CD4-positive, alpha-beta T cell (primary cell): Measurements from ENCODE around the gene KRTAP19-1. TPM values are rescaled to one million over a fixed set of nuclear protein-coding genes. Genes with fewer than 3 reads are reported as not detected.

Experiments used
- ATAC-seq: fragments of 200-7000 bp; cut with Tn5 transposase; one replicate; pipeline ENCODE4 v1.10.0; 2022; ENCODE audit warnings: mild to moderate bottlenecking; ENCODE audit not compliant: poor library complexity
- CTCF ChIA-PET: fragments of 350-600 bp; sonication (Branson Sonifier 250); formaldehyde crosslinking; loops from one replicate; lab custom pipeline; 2021; ENCODE audit warnings: antibody characterized with exemption, inconsistent platforms; lab: Charles Lee
- POLR2A ChIA-PET: fragments of 350-600 bp; sonication (Branson Sonifier 250); formaldehyde crosslinking; loops from one replicate; lab custom pipeline; 2021; ENCODE audit warnings: antibody characterized with exemption, inconsistent platforms; lab: Charles Lee
- DNase-seq, 14 experiments: peaks; one replicate each; pipeline ENCODE4 v3.0.0-alpha.2; 2013 to 2020; ENCODE audit warnings: mixed read lengths in 2 of 14
- H3K27ac ChIP-seq, 2 donors: one replicate each; pipeline versions ENCODE4 v1.5.1 to v1.7.0; 2013; ENCODE audit warnings: low read length in 2 of 2, low read depth in 1 of 2, mild to moderate bottlenecking in 1 of 2
- H3K27me3 ChIP-seq, 2 experiments: 1 replicate in 1 of 2; 2 replicates in 1 of 2; pipeline versions ENCODE4 v1.6.1 to v1.7.0; 2013; ENCODE audit warnings: low read length in 2 of 2, control low read depth in 1 of 2, mild to moderate bottlenecking in 1 of 2, moderate library complexity in 1 of 2; ENCODE audit not compliant: insufficient read depth in 2 of 2, control insufficient read depth in 1 of 2
- H3K36me3 ChIP-seq: one replicate; pipeline ENCODE4 v1.6.1; 2013; ENCODE audit warnings: low read length, control low read depth; ENCODE audit not compliant: insufficient read depth
- H3K4me1 ChIP-seq: one replicate; pipeline ENCODE4 v1.6.1; 2013; ENCODE audit warnings: low read length, control low read depth; ENCODE audit not compliant: insufficient read depth
- H3K4me3 ChIP-seq: one replicate; pipeline ENCODE4 v1.5.1; 2013; ENCODE audit warnings: mild to moderate bottlenecking, low read length, moderate library complexity
- H3K9me3 ChIP-seq, 2 experiments: 1 replicate in 1 of 2; 2 replicates in 1 of 2; pipeline versions ENCODE4 v1.6.1 to v1.7.0; 2013; ENCODE audit warnings: low read length in 2 of 2, mild to moderate bottlenecking in 2 of 2, control low read depth in 1 of 2, moderate library complexity in 1 of 2; ENCODE audit not compliant: control insufficient read depth in 1 of 2, insufficient read depth in 1 of 2
- H3K27ac Mint-ChIP-seq: one replicate; pipeline ENCODE4 v1.8.0; 2020; ENCODE audit warnings: mixed read lengths
- H3K27me3 Mint-ChIP-seq: one replicate; pipeline ENCODE4 v1.8.0; 2021; ENCODE audit warnings: mixed read lengths
- H3K36me3 Mint-ChIP-seq: one replicate; pipeline ENCODE4 v1.8.0; 2021; ENCODE audit warnings: low read depth, mixed read lengths
- H3K4me1 Mint-ChIP-seq: one replicate; pipeline ENCODE4 v1.8.0; 2021; ENCODE audit warnings: low read depth, mixed read lengths
- H3K4me3 Mint-ChIP-seq: one replicate; pipeline ENCODE4 v1.8.0; 2020; ENCODE audit warnings: mild to moderate bottlenecking, mixed read lengths
- H3K9me3 Mint-ChIP-seq: one replicate; pipeline ENCODE4 v1.8.0; 2020; ENCODE audit warnings: mixed read lengths
- CTCF ChIP-seq: fragments of 200-600 bp; IDR thresholded peaks from one replicate; pipeline ENCODE4 v1.8.0; 2022; ENCODE audit warnings: antibody characterized with exemption, mild to moderate bottlenecking
- intact Hi-C, 2 experiments: fragments of 100-400 bp; cut with DNase I in 1 of 2; cut with micrococcal nuclease in 1 of 2; formaldehyde crosslinking; loops; one replicate each; pipeline versions ENCODE4 v1.15.1 to v1.9.0; 2023 to 2025; cut with DNase I, micrococcal nuclease
- total RNA-seq, 174 experiments: library from RNA in 2 of 174; stranded (reverse) in 2 of 174; gene quantifications; one replicate each; pipeline ENCODE4 v1.2.3 and lab custom pipeline; 2021 to 2026

The KRTAP19-1 gene
- total RNA-seq, 2 experiments from 2014 or later, result not detected

- TF ChIP-seq CTCF, result no peak
- H3K4me1 ChIP-seq, result no peaks in the 10 kb centered on the region
- no peaks in the 10 kb centered on the region for H3K36me3 Mint-ChIP-seq
- no peak overlapping the region for H3K27ac Mint-ChIP-seq
- H3K9me3 ChIP-seq, result peaks cover 6 to 11% of the 10 kb centered on the region in 2 experiments
- POLR2A ChIA-PET, result no interaction called here
- H3K27me3 Mint-ChIP-seq, result peaks cover 6% of the 10 kb centered on the region
- H3K4me3 Mint-ChIP-seq, result no peak overlapping the region
- DNase-seq, result no peak
- H3K27me3 ChIP-seq, result no peaks in the 10 kb centered on the region
- H3K36me3 ChIP-seq, result no peaks in the 10 kb centered on the region
- no peak overlapping the region for H3K27ac ChIP-seq
- H3K4me3 ChIP-seq, result no peak overlapping the region
- CTCF ChIA-PET, result no interaction called here
- H3K9me3 Mint-ChIP-seq, result peaks cover 3% of the 10 kb centered on the region
- intact Hi-C loops, result no loop called here
- no peak for ATAC-seq
- H3K4me1 Mint-ChIP-seq, result no peaks in the 10 kb centered on the region
Observed at GRCh38 chr21:30482130-30482529, 2.0 kb upstream of the KRTAP19-1 start.

GRCh38 chr21:30479259-30479658 lies 908 bp downstream of the KRTAP19-1 start:
- CTCF ChIA-PET, result no interaction called here
- H3K4me1 Mint-ChIP-seq, result no peaks in the 10 kb centered on the region
- no peaks in the 10 kb centered on the region for H3K9me3 Mint-ChIP-seq
- intact Hi-C loops, result no loop called here
- POLR2A ChIA-PET, result no interaction called here
- H3K27ac Mint-ChIP-seq, result no peak overlapping the region
- peaks cover 6% of the 10 kb centered on the region for H3K27me3 Mint-ChIP-seq
- Histone ChIP-seq H3K9me3 (no peaks in the 10 kb centered on the region), H3K27ac (no peak overlapping the region), H3K27me3 (no peaks in the 10 kb centered on the region), H3K4me3 (no peak overlapping the region), H3K36me3 (no peaks in the 10 kb centered on the region), H3K4me1 (no peaks in the 10 kb centered on the region)
- no peak overlapping the region for H3K4me3 Mint-ChIP-seq
- H3K36me3 Mint-ChIP-seq, result no peaks in the 10 kb centered on the region
- no peak for TF ChIP-seq CTCF
- ATAC-seq, result no peak
- DNase-seq, result no peak

- H3K4me1 Mint-ChIP-seq, result no peaks in the 10 kb centered on the region
- H3K4me3 Mint-ChIP-seq, result no peak overlapping the region
- H3K27me3 Mint-ChIP-seq, result peaks cover 6% of the 10 kb centered on the region
- ChIA-PET POLR2A (no interaction called here), CTCF (no interaction called here)
- no peak overlapping the region for H3K27ac Mint-ChIP-seq
- Histone ChIP-seq H3K4me1 (no peaks in the 10 kb centered on the region), H3K36me3 (no peaks in the 10 kb centered on the region), H3K9me3 (no peaks in the 10 kb centered on the region), H3K27me3 (no peaks in the 10 kb centered on the region), H3K27ac (no peak overlapping the region), H3K4me3 (no peak overlapping the region)
- no peaks in the 10 kb centered on the region for H3K9me3 Mint-ChIP-seq
- DNase-seq (no peak), ATAC-seq (no peak)
- no peak for TF ChIP-seq CTCF
- H3K36me3 Mint-ChIP-seq, result no peaks in the 10 kb centered on the region
- intact Hi-C loops, result no loop called here
Observed at GRCh38 chr21:30478004-30478403, 2.2 kb downstream of the KRTAP19-1 start.
